SU-DHL-6 (cell line): Measurements from ENCODE around the gene SORCS2.

ENCODE experiments used
- H2AFZ ChIP-seq: fragments of 200-600 bp; sonication (generic); 2 replicates; pipeline ENCODE4 v1.6.1; 2014; ENCODE audit warnings: low read depth, mild to moderate bottlenecking, moderate library complexity, mixed read lengths, antibody characterized with exemption, low read length; ENCODE audit not compliant: severe bottlenecking
- H3F3A ChIP-seq: fragments of 200-600 bp; shearing (Covaris generic); 2 replicates; pipeline ENCODE4 v1.6.0; 2016; ENCODE audit warnings: antibody characterized with exemption, mild to moderate bottlenecking; ENCODE audit not compliant: insufficient read depth
- H3K27ac ChIP-seq: fragments of 200-600 bp; sonication (generic); 2 replicates; pipeline ENCODE4 v1.5.1; 2016; ENCODE audit warnings: low read depth, mild to moderate bottlenecking, low read length, moderate library complexity, mixed read lengths
- H3K27me3 ChIP-seq: fragments of 200-600 bp; sonication (generic), shearing (Covaris generic); 2 replicates; pipeline ENCODE4 v1.6.0; 2014; ENCODE audit warnings: mild to moderate bottlenecking, low read length
- H3K36me3 ChIP-seq: fragments of 200-600 bp; sonication (generic); 2 replicates; pipeline ENCODE4 v1.6.1; 2014; ENCODE audit warnings: mild to moderate bottlenecking, low read length, mixed read lengths
- H3K4me2 ChIP-seq: fragments of 300-600, 200-600 bp; shearing (Covaris generic), sonication (generic); 2 replicates; pipeline ENCODE4 v1.6.0; 2014; ENCODE audit warnings: low read length, low read depth, mild to moderate bottlenecking; ENCODE audit not compliant: poor library complexity, severe bottlenecking
- H3K4me3 ChIP-seq: fragments of 200-600 bp; sonication (generic); 2 replicates; pipeline ENCODE4 v1.5.1; 2014; ENCODE audit warnings: antibody characterized with exemption, low read length, mild to moderate bottlenecking, mixed read lengths; ENCODE audit not compliant: insufficient read depth, poor library complexity, severe bottlenecking
- H3K79me2 ChIP-seq: fragments of 200-600 bp; sonication (generic); 2 replicates; pipeline ENCODE4 v1.6.1; 2014; ENCODE audit warnings: mild to moderate bottlenecking, low read length, moderate library complexity; ENCODE audit not compliant: insufficient read depth
- H3K9ac ChIP-seq: fragments of 200-600 bp; sonication (generic); 2 replicates; pipeline ENCODE4 v1.7.0; 2014; ENCODE audit warnings: mild to moderate bottlenecking, low read length
- H3K9me2 ChIP-seq: fragments of 200-600 bp; sonication (generic); replicated peaks from 2 replicates; pipeline ENCODE4 v1.6.1; 2014; ENCODE audit warnings: low read length; ENCODE audit not compliant: insufficient read depth
- H3K9me3 ChIP-seq: fragments of 200-600 bp; sonication (generic); 2 replicates; pipeline ENCODE4 v1.6.1; 2014; ENCODE audit warnings: low read length, mixed read lengths; ENCODE audit not compliant: insufficient read depth
- H4K20me1 ChIP-seq: fragments of 200-600 bp; sonication (generic); 2 replicates; pipeline ENCODE4 v1.6.1; 2014; ENCODE audit warnings: low read depth, mild to moderate bottlenecking, antibody characterized with exemption, low read length, moderate library complexity, mixed read lengths
- EZH2phosphoT487 ChIP-seq: fragments of 200-600 bp; sonication (generic), shearing (Covaris generic); conservative IDR thresholded peaks from 2 replicates; pipeline ENCODE4 v1.6.1; 2018; ENCODE audit warnings: mild to moderate bottlenecking, antibody characterized with exemption, low read length, moderate library complexity, mixed read lengths
- TF ChIP-seq, protein P1 (sequence below): fragments of 200-600 bp; sonication (generic); IDR thresholded peaks from one replicate; pipeline ENCODE4 v1.5.1; 2017; ENCODE audit warnings: antibody characterized with exemption, mild to moderate bottlenecking, low read length, moderate library complexity; ENCODE audit not compliant: insufficient read depth, poor library complexity, severe bottlenecking

The SORCS2 gene

DNA sequence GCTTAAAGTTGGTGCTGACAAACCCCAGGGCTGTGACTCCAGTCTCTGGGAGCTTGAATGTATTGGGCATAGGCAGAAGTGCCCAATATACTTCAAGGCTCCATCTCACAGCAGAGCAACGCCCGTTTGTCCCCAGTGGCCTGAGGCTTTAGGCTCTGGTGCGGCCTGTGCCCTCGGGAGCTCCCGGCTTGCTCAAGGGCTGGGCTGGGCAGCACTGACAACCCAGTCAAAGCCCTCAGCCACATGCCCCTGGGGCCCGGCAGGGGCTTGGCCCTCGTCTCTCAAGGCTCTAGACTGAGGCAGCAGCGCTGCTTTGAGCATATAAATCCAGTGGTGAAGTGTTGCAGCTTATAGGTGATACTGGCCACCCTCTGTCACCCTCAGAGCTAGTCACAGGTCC is 543.6 kb downstream of the SORCS2 start:
- Histone ChIP-seq H3K9ac (no peak overlapping the region), H3K36me3 (no peaks in the 10 kb centered on the region), H3F3A (no peaks in the 10 kb centered on the region), H3K79me2 (no peaks in the 10 kb centered on the region), H3K4me2 (no peak overlapping the region), H3K27me3 (no peaks in the 10 kb centered on the region), H3K4me3 (no peak overlapping the region), H3K9me2 (no peaks in the 10 kb centered on the region), H3K27ac (no peak overlapping the region), H3K9me3 (no peaks in the 10 kb centered on the region), H4K20me1 (no peaks in the 10 kb centered on the region), H2AFZ (no peak overlapping the region)
- TF ChIP-seq EZH2phosphoT487: no peak
- TF ChIP-seq, protein P1, sequence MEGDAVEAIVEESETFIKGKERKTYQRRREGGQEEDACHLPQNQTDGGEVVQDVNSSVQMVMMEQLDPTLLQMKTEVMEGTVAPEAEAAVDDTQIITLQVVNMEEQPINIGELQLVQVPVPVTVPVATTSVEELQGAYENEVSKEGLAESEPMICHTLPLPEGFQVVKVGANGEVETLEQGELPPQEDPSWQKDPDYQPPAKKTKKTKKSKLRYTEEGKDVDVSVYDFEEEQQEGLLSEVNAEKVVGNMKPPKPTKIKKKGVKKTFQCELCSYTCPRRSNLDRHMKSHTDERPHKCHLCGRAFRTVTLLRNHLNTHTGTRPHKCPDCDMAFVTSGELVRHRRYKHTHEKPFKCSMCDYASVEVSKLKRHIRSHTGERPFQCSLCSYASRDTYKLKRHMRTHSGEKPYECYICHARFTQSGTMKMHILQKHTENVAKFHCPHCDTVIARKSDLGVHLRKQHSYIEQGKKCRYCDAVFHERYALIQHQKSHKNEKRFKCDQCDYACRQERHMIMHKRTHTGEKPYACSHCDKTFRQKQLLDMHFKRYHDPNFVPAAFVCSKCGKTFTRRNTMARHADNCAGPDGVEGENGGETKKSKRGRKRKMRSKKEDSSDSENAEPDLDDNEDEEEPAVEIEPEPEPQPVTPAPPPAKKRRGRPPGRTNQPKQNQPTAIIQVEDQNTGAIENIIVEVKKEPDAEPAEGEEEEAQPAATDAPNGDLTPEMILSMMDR: no peak

GRCh38 chr4:7736436-7737267 is 544.3 kb downstream of the SORCS2 start:
- Histone ChIP-seq H3F3A (no peaks in the 10 kb centered on the region), H3K79me2 (no peaks in the 10 kb centered on the region), H3K9me3 (no peaks in the 10 kb centered on the region), H3K36me3 (no peaks in the 10 kb centered on the region), H2AFZ (no peak overlapping the region), H4K20me1 (no peaks in the 10 kb centered on the region), H3K27ac (no peak overlapping the region), H3K4me3 (no peak overlapping the region), H3K4me2 (no peak overlapping the region), H3K27me3 (no peaks in the 10 kb centered on the region), H3K9ac (no peak overlapping the region), H3K9me2 (no peaks in the 10 kb centered on the region)
- TF ChIP-seq, protein P1: no peak
- no peak for TF ChIP-seq EZH2phosphoT487

GRCh38 chr4:7737268-7737645 is 544.9 kb downstream of the SORCS2 start:
- no peak overlapping the region for H2AFZ ChIP-seq
- H3K4me2 ChIP-seq: no peak overlapping the region
- no peak overlapping the region for H3K4me3 ChIP-seq
- H3K27ac ChIP-seq: no peak overlapping the region
- no peaks in the 10 kb centered on the region for H3F3A ChIP-seq
- no peaks in the 10 kb centered on the region for H3K79me2 ChIP-seq
- TF ChIP-seq, protein P1: no peak
- no peak for TF ChIP-seq EZH2phosphoT487
- no peaks in the 10 kb centered on the region for H3K36me3 ChIP-seq
- no peak overlapping the region for H3K9ac ChIP-seq
- no peaks in the 10 kb centered on the region for H3K9me3 ChIP-seq
- no peaks in the 10 kb centered on the region for H3K27me3 ChIP-seq
- H4K20me1 ChIP-seq: no peaks in the 10 kb centered on the region
- H3K9me2 ChIP-seq: no peaks in the 10 kb centered on the region
